Measurements from ENCODE around the gene PRAMEF1.
"Not testable (repeated sequence)": the region's sequence is repeated elsewhere in the genome, so short reads cannot be mapped to it uniquely, and the experiment has no call there.

PRAMEF1 gene, protein sequence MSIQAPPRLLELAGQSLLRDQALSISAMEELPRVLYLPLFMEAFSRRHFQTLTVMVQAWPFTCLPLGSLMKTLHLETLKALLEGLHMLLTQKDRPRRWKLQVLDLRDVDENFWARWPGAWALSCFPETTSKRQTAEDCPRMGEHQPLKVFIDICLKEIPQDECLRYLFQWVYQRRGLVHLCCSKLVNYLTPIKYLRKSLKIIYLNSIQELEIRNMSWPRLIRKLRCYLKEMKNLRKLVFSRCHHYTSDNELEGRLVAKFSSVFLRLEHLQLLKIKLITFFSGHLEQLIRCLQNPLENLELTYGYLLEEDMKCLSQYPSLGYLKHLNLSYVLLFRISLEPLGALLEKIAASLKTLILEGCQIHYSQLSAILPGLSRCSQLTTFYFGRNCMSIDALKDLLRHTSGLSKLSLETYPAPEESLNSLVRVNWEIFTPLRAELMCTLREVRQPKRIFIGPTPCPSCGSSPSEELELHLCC

DNA sequence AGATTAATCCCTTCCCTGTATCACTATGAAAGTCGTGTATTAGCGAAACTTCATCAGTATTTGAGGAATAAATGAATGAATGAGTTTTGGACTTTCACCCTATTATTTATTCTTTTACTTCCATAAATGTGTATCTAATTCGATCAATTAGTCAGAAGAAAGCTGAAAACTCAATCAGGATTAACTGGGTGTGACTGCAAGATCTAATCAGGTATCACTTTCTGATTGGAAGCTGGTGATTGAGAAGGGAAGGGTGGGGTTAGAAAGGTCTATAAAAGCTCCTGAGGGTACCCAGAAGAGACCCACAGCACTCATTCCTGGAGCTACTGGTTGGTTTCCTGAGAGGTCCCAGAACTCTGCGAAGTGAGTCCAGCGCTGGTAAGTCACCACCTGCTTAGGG lies at the start of gene PRAMEF1:
PRAMEF1 (plus strand) TSS at position 301 of the 400 bp plus-strand sequence. CDS start 1,831 bp downstream, outside the sequence.
- not testable (repeated sequence) for H3K36me3 ChIP-seq (ENCODE audit: control insufficient read depth, insufficient read depth, low read length); H3K9ac ChIP-seq (ENCODE audit: low read length); H3K4me3 ChIP-seq (ENCODE audit: low read depth, low read length); H3K27ac ChIP-seq (ENCODE audit: low read depth, low read length); H3K27me3 ChIP-seq (ENCODE audit: control insufficient read depth, insufficient read depth, low read length); H3K4me1 ChIP-seq (ENCODE audit: control insufficient read depth, insufficient read depth, low read length)
- H3K9me3 ChIP-seq (ENCODE audit: control insufficient read depth, insufficient read depth, low read depth, low read length), result peaks cover 14% of the 10 kb centered on the region; the same call in 1 of the 2 replicates

DNA sequence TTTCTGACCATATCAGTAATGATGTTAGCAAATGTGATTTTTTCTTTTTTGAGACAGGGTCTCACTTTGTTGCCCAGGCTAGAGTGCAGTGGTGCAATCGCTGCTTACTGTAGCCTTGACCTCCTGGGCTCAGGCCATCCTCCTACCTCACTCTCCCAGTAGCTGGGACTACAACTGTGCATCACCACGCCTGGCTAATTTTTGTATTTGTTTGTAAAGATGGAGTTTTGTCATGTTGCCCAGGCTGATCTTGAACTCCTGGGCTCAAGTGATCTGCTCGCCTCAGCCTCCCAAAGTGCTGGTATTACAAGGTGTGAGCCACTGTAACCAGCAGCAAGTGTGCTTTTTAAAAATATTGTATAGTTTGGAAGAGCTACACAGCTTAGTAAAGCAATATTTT lies 49.3 kb upstream of the PRAMEF1 start:
- Histone ChIP-seq H3K36me3 (ENCODE audit: control insufficient read depth, insufficient read depth, low read length) (no peaks in the 10 kb centered on the region), H3K9me3 (ENCODE audit: control insufficient read depth, insufficient read depth, low read depth, low read length) (peaks cover 3% of the 10 kb centered on the region; the same call in 1 of the 2 replicates), H3K27me3 (ENCODE audit: control insufficient read depth, insufficient read depth, low read length) (no peaks in the 10 kb centered on the region), H3K27ac (ENCODE audit: low read depth, low read length) (no peak overlapping the region), H3K9ac (ENCODE audit: low read length) (no peak overlapping the region), H3K4me3 (ENCODE audit: low read depth, low read length) (no peak overlapping the region), H3K4me1 (ENCODE audit: control insufficient read depth, insufficient read depth, low read length) (no peaks in the 10 kb centered on the region)

DNA sequence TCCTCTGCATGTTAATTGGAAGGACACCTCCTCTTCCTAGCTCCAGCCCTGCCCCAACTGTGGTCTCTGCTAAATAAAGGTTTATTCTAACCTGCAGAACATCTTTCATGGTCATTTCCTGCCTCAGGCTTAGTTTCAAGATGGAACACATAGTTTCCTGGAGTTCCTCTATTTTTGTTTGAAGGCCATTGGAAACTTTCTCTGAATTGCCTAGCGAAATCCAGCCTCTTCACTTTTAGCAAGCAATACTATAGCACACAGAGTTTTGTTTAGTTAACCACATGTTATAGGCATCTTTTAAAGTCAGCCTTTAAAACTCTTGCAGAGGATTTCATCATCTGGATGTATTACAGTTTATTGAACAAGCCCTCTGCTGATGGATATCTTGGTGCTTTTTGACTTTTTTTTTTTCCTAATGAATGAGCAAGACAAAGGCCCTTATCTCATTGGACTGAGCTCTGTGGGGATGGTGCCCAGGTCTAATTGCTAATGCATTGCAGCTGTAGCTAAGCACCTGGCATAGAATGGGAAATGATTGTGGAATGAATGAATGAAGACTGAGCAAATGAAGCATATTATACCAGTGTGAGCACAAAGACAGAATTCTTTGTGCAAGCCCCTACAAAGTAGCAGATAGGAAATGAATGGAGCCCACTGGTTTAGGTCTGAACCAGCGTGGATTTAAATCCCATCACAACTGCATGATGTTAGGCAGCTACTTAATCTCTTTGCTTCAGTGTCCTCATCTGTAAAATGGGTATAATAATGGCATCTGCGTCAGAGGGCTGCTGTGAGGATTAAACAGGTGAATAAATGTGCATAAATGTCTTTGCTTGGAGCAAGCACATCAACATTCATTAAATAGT lies 45.8 kb upstream of the PRAMEF1 start:
- H3K9ac ChIP-seq (ENCODE audit: low read length), result no peak overlapping the region
- H3K36me3 ChIP-seq (ENCODE audit: control insufficient read depth, insufficient read depth, low read length), result no peaks in the 10 kb centered on the region
- H3K9me3 ChIP-seq (ENCODE audit: control insufficient read depth, insufficient read depth, low read depth, low read length), result peaks cover 8% of the 10 kb centered on the region; the same call in 1 of the 2 replicates
- H3K4me1 ChIP-seq (ENCODE audit: control insufficient read depth, insufficient read depth, low read length), result no peaks in the 10 kb centered on the region
- no peaks in the 10 kb centered on the region for H3K27me3 ChIP-seq (ENCODE audit: control insufficient read depth, insufficient read depth, low read length)
- no peak overlapping the region for H3K27ac ChIP-seq (ENCODE audit: low read depth, low read length)
- H3K4me3 ChIP-seq (ENCODE audit: low read depth, low read length), result no peak overlapping the region

DNA sequence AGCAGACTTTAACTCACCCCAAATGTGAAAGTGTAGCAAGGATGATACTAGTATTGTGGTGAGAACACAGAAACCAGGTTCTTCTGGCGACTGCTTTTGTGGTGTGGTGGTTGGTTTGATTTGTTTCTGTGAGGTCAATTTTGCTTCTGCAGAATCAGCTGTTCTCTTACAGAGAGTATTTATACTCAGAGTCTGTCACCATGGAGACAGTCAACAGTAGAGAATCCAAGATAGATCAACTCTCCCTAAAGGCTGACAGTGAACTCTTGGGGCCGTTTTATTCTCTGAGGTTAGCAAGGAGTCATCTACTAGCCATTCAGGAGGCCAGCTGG lies 45.2 kb upstream of the PRAMEF1 start, which contains the start of gene CFAP107:
CFAP107 (plus strand) TSS at position 209 of the 332 bp plus-strand sequence. CDS start 231 bp downstream, outside the sequence.
- no peak within 1 kb of the TSS for H3K4me3 ChIP-seq (ENCODE audit: low read depth, low read length)
- no peaks in the 10 kb centered on the region for H3K27me3 ChIP-seq (ENCODE audit: control insufficient read depth, insufficient read depth, low read length)
- no peaks in the 10 kb centered on the region for H3K4me1 ChIP-seq (ENCODE audit: control insufficient read depth, insufficient read depth, low read length)
- no peaks in the 10 kb centered on the region for H3K36me3 ChIP-seq (ENCODE audit: control insufficient read depth, insufficient read depth, low read length)
- H3K9ac ChIP-seq (ENCODE audit: low read length), result no peak within 1 kb of the TSS
- H3K9me3 ChIP-seq (ENCODE audit: control insufficient read depth, insufficient read depth, low read depth, low read length), result peaks cover 8% of the 10 kb centered on the region; the same call in 1 of the 2 replicates
- H3K27ac ChIP-seq (ENCODE audit: low read depth, low read length), result no peak within 1 kb of the TSS

DNA sequence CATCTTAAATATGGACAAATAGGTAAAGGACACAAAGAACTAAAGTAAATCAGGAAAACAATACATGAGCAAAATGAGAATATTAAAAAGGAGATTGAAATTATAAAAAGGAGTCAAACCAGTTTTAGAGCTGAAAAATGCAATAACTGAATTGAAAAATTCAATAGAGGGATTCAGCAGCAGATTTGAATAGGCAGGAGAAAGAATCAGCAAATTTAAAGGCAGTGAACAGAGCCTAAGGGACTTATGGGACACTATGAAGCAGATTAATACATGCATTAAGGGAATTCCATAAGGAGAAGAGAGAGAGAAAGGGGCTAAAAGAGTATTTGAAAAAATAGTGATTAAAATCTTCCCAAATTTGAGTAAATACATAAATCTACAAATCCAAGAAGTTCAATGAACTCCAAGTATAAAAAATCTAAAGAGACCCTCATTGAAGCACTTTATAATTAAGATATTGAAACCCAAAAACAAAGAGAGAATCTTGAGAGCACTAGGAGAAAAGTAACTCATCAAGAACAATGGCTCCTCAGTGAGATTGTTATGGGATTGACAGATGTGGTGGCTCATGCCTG lies 42.3 kb upstream of the PRAMEF1 start:
- Histone ChIP-seq H3K4me3 (ENCODE audit: low read depth, low read length) (no peak overlapping the region), H3K27me3 (ENCODE audit: control insufficient read depth, insufficient read depth, low read length) (no peaks in the 10 kb centered on the region), H3K36me3 (ENCODE audit: control insufficient read depth, insufficient read depth, low read length) (no peaks in the 10 kb centered on the region), H3K4me1 (ENCODE audit: control insufficient read depth, insufficient read depth, low read length) (no peaks in the 10 kb centered on the region), H3K9me3 (ENCODE audit: control insufficient read depth, insufficient read depth, low read depth, low read length) (peaks cover 8% of the 10 kb centered on the region; the same call in 1 of the 2 replicates), H3K27ac (ENCODE audit: low read depth, low read length) (no peak overlapping the region), H3K9ac (ENCODE audit: low read length) (no peak overlapping the region)

DNA sequence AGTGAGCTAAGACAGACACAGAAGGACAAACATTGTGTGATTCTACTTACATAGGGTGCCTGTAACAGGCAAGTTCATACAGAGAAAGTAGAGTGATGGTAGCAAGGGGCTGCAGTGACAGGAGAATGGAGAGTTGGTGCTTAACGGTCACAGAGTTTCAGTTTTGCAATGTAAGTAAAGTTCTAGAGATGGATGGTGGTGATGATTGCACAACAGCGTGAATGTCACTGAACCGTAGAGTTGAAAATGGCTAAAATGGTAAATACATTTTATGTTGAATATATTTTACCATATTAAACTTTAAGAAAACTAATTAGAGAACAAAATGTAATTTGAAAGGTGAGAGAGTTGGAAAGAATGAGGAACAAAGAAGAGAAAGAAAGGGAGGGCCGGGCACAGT lies 36.5 kb upstream of the PRAMEF1 start:
- Histone ChIP-seq H3K4me1 (ENCODE audit: control insufficient read depth, insufficient read depth, low read length) (no peaks in the 10 kb centered on the region), H3K9ac (ENCODE audit: low read length) (no peak overlapping the region), H3K27ac (ENCODE audit: low read depth, low read length) (no peak overlapping the region), H3K27me3 (ENCODE audit: control insufficient read depth, insufficient read depth, low read length) (no peaks in the 10 kb centered on the region), H3K9me3 (ENCODE audit: control insufficient read depth, insufficient read depth, low read depth, low read length) (no peaks in the 10 kb centered on the region), H3K36me3 (ENCODE audit: control insufficient read depth, insufficient read depth, low read length) (no peaks in the 10 kb centered on the region), H3K4me3 (ENCODE audit: low read depth, low read length) (no peak overlapping the region)

DNA sequence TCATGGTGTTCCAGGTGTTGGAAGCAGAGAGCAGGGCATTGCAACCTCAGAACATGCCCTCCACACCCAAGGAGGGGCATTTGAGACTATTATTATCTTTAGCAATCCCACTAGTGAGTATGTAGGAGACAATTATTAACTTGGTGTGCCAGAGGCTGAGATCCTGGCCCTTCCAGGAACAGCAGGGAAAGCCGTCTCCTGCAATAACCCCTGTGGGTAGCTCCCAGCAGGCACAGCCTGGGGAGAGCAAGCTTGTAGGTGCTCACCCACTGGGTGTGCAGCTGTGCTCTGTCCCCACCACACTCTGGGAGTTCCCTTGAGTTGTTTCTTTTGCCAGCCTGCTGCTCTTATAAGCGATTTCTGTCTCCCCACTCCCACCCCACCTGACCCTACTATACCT lies 34.9 kb upstream of the PRAMEF1 start:
- Histone ChIP-seq H3K27ac (ENCODE audit: low read depth, low read length) (no peak overlapping the region), H3K9ac (ENCODE audit: low read length) (no peak overlapping the region), H3K36me3 (ENCODE audit: control insufficient read depth, insufficient read depth, low read length) (no peaks in the 10 kb centered on the region), H3K4me3 (ENCODE audit: low read depth, low read length) (no peak overlapping the region), H3K9me3 (ENCODE audit: control insufficient read depth, insufficient read depth, low read depth, low read length) (no peaks in the 10 kb centered on the region), H3K27me3 (ENCODE audit: control insufficient read depth, insufficient read depth, low read length) (no peaks in the 10 kb centered on the region), H3K4me1 (ENCODE audit: control insufficient read depth, insufficient read depth, low read length) (no peaks in the 10 kb centered on the region)

DNA sequence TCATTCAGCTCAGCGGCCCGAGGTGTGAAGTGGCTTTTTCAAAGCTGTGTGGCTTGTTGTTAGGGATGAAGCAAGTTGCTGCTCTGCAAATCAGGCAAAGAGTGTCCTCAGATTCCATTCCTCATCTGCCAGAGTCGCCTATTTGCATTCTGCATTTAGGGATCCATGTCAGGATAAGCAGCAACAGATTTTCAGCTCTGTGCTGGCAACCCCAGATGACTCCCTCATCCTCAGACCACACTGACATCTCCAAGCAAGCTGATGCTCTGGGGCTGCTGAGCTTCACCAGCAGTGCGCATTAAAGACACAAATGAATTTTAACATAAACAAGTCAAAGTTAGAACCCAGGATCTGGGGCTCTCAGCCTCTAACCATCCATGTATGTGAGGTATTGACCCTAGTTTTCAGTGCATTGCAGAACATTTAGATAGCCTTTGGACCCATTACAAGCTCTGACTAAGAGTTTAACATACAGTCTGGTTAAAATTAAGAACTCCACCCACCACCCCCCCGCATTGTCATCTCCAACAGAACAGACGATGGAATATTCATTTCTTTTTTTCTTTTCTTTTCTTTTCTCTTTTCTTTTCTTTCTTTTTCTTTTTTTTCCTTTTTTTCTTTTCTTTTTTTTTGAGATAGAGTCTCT lies 34.3 kb upstream of the PRAMEF1 start:
- H3K9ac ChIP-seq (ENCODE audit: low read length), result no peak overlapping the region
- no peaks in the 10 kb centered on the region for H3K9me3 ChIP-seq (ENCODE audit: control insufficient read depth, insufficient read depth, low read depth, low read length)
- H3K4me3 ChIP-seq (ENCODE audit: low read depth, low read length), result no peak overlapping the region
- no peaks in the 10 kb centered on the region for H3K36me3 ChIP-seq (ENCODE audit: control insufficient read depth, insufficient read depth, low read length)
- no peaks in the 10 kb centered on the region for H3K4me1 ChIP-seq (ENCODE audit: control insufficient read depth, insufficient read depth, low read length)
- no peak overlapping the region for H3K27ac ChIP-seq (ENCODE audit: low read depth, low read length)
- no peaks in the 10 kb centered on the region for H3K27me3 ChIP-seq (ENCODE audit: control insufficient read depth, insufficient read depth, low read length)

DNA sequence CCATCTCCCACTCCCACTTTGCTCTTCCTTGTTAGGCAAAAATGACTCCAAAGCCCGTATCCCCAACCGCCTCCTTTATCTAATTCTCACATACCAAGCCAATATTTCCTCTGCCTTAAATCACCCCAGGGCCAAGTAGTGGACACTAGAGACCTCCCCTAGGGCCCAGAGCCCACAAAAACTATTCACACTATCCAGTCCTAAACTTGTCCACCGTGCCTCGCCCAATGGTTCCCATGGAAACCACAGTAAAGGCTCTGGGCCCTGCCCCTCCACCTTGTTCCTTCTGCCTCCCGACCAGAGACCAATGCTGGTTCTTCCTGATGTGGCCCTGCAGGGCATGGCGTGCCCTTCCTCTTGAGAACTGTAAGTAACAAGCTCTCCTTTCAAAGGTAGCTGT lies 33.4 kb upstream of the PRAMEF1 start:
- Histone ChIP-seq H3K27me3 (ENCODE audit: control insufficient read depth, insufficient read depth, low read length) (no peaks in the 10 kb centered on the region), H3K9me3 (ENCODE audit: control insufficient read depth, insufficient read depth, low read depth, low read length) (no peaks in the 10 kb centered on the region), H3K36me3 (ENCODE audit: control insufficient read depth, insufficient read depth, low read length) (no peaks in the 10 kb centered on the region), H3K27ac (ENCODE audit: low read depth, low read length) (no peak overlapping the region), H3K9ac (ENCODE audit: low read length) (no peak overlapping the region), H3K4me3 (ENCODE audit: low read depth, low read length) (no peak overlapping the region), H3K4me1 (ENCODE audit: control insufficient read depth, insufficient read depth, low read length) (no peaks in the 10 kb centered on the region)

DNA sequence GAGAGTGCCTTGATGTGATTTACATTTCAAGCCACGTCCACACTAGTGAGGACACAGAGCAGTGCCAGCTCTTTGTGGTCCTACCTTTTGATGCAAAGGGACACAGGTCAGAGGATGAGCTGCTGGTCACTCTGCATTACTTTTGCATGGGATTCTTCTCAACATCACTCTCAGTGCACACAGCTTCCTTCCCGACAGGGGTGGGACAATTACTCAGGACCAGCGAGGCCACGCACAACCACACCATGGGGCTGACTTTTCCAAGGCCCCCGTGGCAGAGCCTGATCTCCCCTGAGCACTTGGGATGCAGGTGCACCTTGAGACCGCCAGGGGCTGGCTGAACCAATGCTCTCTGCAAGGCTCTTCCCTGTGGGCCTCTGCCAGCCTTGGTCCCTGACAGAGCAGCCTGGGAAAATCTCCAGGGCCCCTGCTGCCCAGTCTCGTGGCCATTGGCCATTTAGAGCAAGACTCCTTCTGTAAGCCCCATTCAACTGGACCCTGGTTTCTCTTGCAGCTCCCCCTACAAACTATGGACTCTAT lies 30.9 kb upstream of the PRAMEF1 start:
- Histone ChIP-seq H3K27ac (ENCODE audit: low read depth, low read length) (no peak overlapping the region), H3K27me3 (ENCODE audit: control insufficient read depth, insufficient read depth, low read length) (no peaks in the 10 kb centered on the region), H3K36me3 (ENCODE audit: control insufficient read depth, insufficient read depth, low read length) (no peaks in the 10 kb centered on the region), H3K9ac (ENCODE audit: low read length) (no peak overlapping the region), H3K4me1 (ENCODE audit: control insufficient read depth, insufficient read depth, low read length) (no peaks in the 10 kb centered on the region), H3K4me3 (ENCODE audit: low read depth, low read length) (no peak overlapping the region), H3K9me3 (ENCODE audit: control insufficient read depth, insufficient read depth, low read depth, low read length) (no peaks in the 10 kb centered on the region)
